Measurements from ENCODE around the gene FRMPD2. TPM values are rescaled to one million over a fixed set of nuclear protein-coding genes. Genes with fewer than 3 reads are reported as not detected.
"Not testable (repeated sequence)": the region's sequence is repeated elsewhere in the genome, so short reads cannot be mapped to it uniquely, and the experiment has no call there.

Gene FRMPD2
- total RNA-seq, 2 experiments from 2014 or later, result not detected

GRCh38 chr10:48227213-48227612, 47.3 kb downstream of the FRMPD2 start:
- Mint-ChIP-seq H3K36me3 (ENCODE audit: low read depth) (no peaks in the 10 kb centered on the region), H3K27me3 (peaks cover 39% of the 10 kb centered on the region), H3K9me3 (no peaks in the 10 kb centered on the region), H3K27ac (no peak overlapping the region), H3K4me3 (no peak overlapping the region), H3K4me1 (no peaks in the 10 kb centered on the region)
- CTCF ChIA-PET, result no interaction called here
- POLR2A ChIA-PET, result no interaction called here
- DNase-seq, result no peak

DNA sequence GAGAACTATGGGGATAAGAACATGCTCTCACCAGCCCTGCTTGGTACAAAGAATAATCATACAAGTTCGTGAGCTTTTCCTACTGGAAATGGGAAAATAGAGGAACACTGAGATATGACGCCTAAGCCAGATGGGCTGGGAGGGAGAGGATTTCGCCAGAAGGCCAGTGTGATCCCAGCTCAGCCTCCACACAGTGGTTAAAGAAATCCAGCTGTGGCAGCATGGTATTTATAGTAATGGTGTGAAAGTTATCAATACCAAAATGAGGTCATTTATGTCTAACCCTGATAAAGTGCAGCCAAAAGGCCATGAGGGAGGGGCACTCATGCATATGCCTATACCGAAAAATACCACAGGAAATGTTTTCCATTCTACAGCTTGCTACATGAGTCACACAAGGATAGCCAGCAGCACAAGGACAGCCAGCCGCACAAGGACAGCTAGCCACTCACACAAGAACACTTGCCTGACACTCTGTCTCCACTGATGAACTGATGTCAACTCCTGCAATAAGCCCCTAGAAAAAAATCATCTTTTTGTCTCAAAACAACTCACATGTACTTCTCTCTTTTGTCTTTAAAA, 49.4 kb downstream of the FRMPD2 start:
- ChIA-PET CTCF (interaction anchor here (2.3 kb wide), 1 partner anchor 9 kb away, joined by 8 read pairs; no protein-coding TSS in a partner anchor), POLR2A (no interaction called here)
- no peaks in the 10 kb centered on the region for H3K36me3 Mint-ChIP-seq (ENCODE audit: low read depth)

DNA sequence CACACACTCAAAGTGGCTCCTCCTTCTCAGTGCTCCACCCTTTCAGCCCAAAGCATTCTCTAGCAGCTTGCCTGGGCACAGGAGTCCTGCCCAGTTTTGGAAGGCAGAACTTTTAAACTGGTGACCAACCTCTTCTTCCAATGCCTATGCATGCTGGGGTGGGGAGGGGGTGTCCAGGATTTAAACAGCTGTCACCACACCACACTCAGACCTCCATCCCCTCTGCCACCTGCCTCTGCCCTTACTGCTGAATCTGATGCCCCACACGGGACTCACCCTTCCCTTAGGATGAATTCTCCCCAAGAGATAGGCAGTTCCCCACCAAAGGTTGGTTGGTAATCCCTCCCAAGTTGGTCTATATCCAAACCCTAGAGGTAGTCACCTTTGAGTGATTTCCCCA, 50.2 kb downstream of the FRMPD2 start:
- no peaks in the 10 kb centered on the region for H3K4me1 Mint-ChIP-seq
- no peaks in the 10 kb centered on the region for H3K36me3 Mint-ChIP-seq (ENCODE audit: low read depth)
- H3K27me3 Mint-ChIP-seq, result peaks cover 38% of the 10 kb centered on the region
- ChIA-PET POLR2A (no interaction called here), CTCF (interaction anchor here (2.3 kb wide), 1 partner anchor 8 kb away, joined by 8 read pairs; no protein-coding TSS in a partner anchor)
- H3K27ac Mint-ChIP-seq, result no peak overlapping the region
- no peak overlapping the region for H3K4me3 Mint-ChIP-seq
- no peak for DNase-seq
- H3K9me3 Mint-ChIP-seq, result no peaks in the 10 kb centered on the region

More for the DNA sequence above, 49.4 kb downstream of the FRMPD2 start:
- no peak overlapping the region for H3K4me3 Mint-ChIP-seq
- no peak overlapping the region for H3K27ac Mint-ChIP-seq
- H3K9me3 Mint-ChIP-seq, result no peaks in the 10 kb centered on the region
- DNase-seq, result no peak
- H3K27me3 Mint-ChIP-seq, result peaks cover 34% of the 10 kb centered on the region
- no peaks in the 10 kb centered on the region for H3K4me1 Mint-ChIP-seq

DNA sequence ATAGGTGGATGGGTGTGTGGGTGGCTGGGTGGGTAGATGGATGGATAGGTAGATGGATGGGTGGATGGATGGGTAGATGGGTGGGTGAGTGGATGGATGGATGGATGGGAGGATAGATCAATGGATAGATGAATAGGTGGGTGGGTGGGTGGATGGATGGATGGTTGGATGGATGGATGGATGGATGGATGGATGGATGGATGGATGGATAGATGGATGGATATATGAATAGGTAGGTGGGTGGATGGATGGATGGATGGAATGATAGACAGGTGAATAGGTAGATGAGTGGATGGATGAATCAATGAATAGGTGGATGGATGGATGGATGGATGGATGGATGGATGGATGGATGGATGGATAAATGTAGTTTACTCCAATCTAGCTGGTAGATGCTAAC, 52.7 kb downstream of the FRMPD2 start:
- ChIA-PET CTCF (no interaction called here), POLR2A (no interaction called here)
- Mint-ChIP-seq H3K9me3 (no peaks in the 10 kb centered on the region), H3K27ac (no peak overlapping the region), H3K4me3 (no peak overlapping the region), H3K4me1 (no peaks in the 10 kb centered on the region), H3K36me3 (ENCODE audit: low read depth) (no peaks in the 10 kb centered on the region), H3K27me3 (peaks cover 33% of the 10 kb centered on the region)
- DNase-seq, result no peak

DNA sequence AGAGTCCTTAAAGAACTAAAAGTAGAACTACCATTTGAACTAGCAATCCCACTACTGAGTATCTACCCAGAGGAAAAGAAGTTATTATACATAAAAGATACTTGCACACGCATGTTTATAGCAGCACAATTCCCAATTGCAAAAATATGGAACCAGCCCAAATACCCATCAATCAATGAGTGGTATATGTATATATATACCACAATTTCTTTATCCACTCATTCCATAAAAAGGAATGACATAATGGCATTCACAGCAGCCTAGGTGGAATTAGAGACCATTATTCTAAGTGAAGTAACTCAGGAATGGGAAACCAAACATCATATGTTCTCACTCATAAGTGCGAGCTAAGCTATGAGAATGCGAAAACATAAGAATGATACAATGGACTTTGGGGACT, 53.5 kb downstream of the FRMPD2 start:
- H3K27ac Mint-ChIP-seq; DNase-seq; H3K4me1 Mint-ChIP-seq; H3K4me3 Mint-ChIP-seq; H3K36me3 Mint-ChIP-seq (ENCODE audit: low read depth); H3K9me3 Mint-ChIP-seq; POLR2A ChIA-PET; CTCF ChIA-PET: not testable (repeated sequence)
- peaks cover 25% of the 10 kb centered on the region for H3K27me3 Mint-ChIP-seq

DNA sequence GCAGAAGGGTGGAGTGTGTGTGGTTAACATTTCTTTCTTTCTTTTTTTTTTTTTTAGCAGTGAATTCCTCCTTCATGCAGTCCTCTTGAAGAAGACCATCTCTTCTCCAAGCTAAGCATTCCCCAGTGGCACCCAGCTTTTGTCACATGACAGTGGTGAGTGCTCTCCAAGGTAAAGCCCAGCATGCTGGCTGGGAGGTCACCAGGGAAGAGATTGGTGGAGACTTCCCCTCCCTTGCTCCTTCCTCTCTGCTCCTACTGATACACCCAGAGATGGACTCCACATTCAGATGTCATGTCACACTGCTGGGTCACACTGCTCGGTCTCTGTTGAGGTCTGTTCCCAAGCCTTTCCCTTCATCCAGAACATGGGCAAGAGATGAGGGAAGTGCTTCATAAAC, 55.3 kb downstream of the FRMPD2 start:
- no peak for DNase-seq
- H3K27ac Mint-ChIP-seq, result no peak overlapping the region
- H3K9me3 Mint-ChIP-seq, result no peaks in the 10 kb centered on the region
- peaks cover 25% of the 10 kb centered on the region for H3K27me3 Mint-ChIP-seq
- POLR2A ChIA-PET, result no interaction called here
- no peak overlapping the region for H3K4me3 Mint-ChIP-seq
- CTCF ChIA-PET, result no interaction called here
- H3K4me1 Mint-ChIP-seq, result no peaks in the 10 kb centered on the region
- no peaks in the 10 kb centered on the region for H3K36me3 Mint-ChIP-seq (ENCODE audit: low read depth)

DNA sequence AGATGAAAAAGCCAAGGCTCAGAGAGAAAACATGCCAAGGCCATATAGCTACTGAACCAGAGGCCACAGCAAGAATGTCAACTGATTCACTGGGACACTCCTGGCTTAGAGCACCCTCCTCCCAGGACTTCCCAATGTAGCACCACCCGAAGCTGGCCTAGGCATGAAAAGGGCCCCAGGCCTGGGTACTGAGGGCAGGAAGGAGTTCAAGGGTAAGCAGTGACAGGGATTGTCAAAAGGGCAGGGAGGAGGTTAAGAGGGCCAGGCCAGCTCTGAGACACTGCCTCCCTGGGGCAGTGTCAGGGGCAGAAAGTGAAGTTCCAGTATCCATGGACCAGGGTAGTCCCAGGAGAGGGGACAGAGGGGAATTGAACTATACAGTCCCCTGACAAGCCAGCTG, 57.8 kb downstream of the FRMPD2 start:
- CTCF ChIA-PET, result interaction anchor here (1.5 kb wide), 1 partner anchor 8 kb away, joined by 8 read pairs; no protein-coding TSS in a partner anchor

DNA sequence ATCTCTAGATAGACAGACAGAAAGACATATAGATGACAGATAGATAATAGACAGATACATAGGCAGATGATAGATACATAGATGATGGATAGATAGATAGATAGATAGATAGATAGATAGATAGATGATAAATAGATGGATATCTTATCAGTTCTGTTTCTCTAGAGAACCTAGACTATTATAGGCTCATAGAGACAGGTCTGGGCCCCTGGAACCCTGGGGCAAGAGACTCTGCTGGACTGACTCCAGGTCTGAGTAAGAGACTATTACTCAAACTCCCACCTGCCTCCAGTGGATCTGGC, 58.3 kb downstream of the FRMPD2 start:
- Mint-ChIP-seq H3K4me1 (no peaks in the 10 kb centered on the region), H3K27me3 (peaks cover 19% of the 10 kb centered on the region), H3K27ac (no peak overlapping the region), H3K36me3 (ENCODE audit: low read depth) (no peaks in the 10 kb centered on the region), H3K4me3 (no peak overlapping the region), H3K9me3 (no peaks in the 10 kb centered on the region)
- CTCF ChIA-PET, result interaction anchor here (1.5 kb wide), 1 partner anchor 9 kb away, joined by 8 read pairs; no protein-coding TSS in a partner anchor
- POLR2A ChIA-PET, result no interaction called here
- DNase-seq, result no peak

More for the DNA sequence above, 57.8 kb downstream of the FRMPD2 start:
- no peaks in the 10 kb centered on the region for H3K4me1 Mint-ChIP-seq
- peaks cover 19% of the 10 kb centered on the region for H3K27me3 Mint-ChIP-seq
- no peak for DNase-seq
- POLR2A ChIA-PET, result no interaction called here
- H3K27ac Mint-ChIP-seq, result no peak overlapping the region
- no peaks in the 10 kb centered on the region for H3K9me3 Mint-ChIP-seq
- no peak overlapping the region for H3K4me3 Mint-ChIP-seq
- H3K36me3 Mint-ChIP-seq (ENCODE audit: low read depth), result no peaks in the 10 kb centered on the region

DNA sequence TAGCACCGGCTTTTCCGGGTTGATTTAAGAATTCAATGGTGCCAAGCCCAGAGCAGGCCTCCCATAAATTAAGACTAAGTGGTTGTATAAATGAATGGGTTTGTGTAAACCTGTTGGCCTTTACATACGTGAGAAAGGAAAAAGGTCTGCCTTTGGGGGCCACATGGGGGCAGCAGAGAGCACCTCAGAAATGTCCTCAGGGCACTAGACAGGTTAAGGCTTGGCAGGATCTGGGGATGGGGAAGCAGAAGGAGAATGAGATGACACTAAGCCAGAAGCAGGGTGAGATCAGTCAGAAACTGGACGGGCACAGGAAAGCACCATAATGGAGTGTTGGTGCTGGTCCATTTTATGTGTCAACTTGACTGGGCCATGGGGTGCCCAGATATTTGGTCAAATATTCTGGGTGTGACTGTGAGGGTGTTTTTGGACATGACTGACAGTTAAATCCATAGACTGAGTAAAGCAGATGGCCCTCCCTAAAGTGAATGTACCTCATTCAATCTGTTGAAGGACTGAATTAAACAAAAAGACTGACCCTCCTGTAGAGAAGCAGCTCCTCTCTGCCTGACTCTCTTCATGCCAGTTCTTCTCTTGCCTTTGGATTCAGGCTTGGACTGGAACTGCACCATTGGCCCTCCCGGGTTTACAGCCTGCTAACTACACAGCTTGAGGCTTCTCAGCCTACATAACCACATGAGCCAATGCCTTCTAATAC, 58.9 kb downstream of the FRMPD2 start:
- H3K4me1 Mint-ChIP-seq, result no peaks in the 10 kb centered on the region
- ChIA-PET POLR2A (no interaction called here), CTCF (interaction anchor here (1.5 kb wide), 1 partner anchor 10 kb away, joined by 8 read pairs; no protein-coding TSS in a partner anchor)
- H3K9me3 Mint-ChIP-seq, result no peaks in the 10 kb centered on the region
- no peak overlapping the region for H3K27ac Mint-ChIP-seq
- H3K4me3 Mint-ChIP-seq, result no peak overlapping the region
- DNase-seq, result peak; percentile 57
- H3K36me3 Mint-ChIP-seq (ENCODE audit: low read depth), result no peaks in the 10 kb centered on the region
- peaks cover 15% of the 10 kb centered on the region for H3K27me3 Mint-ChIP-seq

DNA sequence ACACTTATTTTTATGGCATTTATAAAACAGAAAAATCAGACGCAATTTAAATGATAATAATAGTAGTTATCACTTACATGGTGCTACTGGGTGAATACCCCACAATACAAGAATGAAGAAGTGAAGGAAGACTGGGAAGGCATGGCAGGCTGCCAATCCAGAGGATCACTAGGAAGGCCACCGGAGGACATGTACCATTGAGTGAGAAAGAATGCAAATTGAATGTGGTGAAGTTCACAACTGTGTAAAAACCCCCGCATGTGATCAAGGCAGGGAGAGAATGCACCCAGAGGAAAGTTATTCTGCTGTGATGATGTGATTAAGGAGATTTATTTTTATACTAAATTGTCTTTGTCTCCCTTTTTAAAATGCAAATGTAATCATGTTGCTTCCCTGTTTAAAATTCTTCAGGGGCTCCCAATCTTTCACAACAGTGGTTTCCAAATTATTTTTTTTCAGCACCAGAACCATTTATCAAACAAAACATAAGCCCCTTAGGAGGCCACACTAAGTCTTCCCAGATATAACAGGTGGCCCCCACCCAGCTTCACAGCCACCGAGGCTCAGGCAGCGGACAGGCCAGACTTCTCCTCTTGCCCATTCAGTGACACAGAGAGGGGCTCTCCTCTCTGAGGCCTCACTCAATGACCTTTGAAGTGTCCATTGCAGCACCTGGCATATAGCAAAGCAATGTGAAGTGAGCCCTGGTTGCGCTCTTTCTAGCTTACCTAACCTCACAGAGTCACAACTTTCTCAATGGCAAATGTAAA, 59.6 kb downstream of the FRMPD2 start:
- H3K27me3 Mint-ChIP-seq, result peaks cover 9% of the 10 kb centered on the region
- no peaks in the 10 kb centered on the region for H3K4me1 Mint-ChIP-seq
- POLR2A ChIA-PET, result no interaction called here
- H3K27ac Mint-ChIP-seq, result no peak overlapping the region
- no peak overlapping the region for H3K4me3 Mint-ChIP-seq
- H3K9me3 Mint-ChIP-seq, result no peaks in the 10 kb centered on the region
- CTCF ChIA-PET, result no interaction called here
- H3K36me3 Mint-ChIP-seq (ENCODE audit: low read depth), result no peaks in the 10 kb centered on the region
- no peak for DNase-seq

DNA sequence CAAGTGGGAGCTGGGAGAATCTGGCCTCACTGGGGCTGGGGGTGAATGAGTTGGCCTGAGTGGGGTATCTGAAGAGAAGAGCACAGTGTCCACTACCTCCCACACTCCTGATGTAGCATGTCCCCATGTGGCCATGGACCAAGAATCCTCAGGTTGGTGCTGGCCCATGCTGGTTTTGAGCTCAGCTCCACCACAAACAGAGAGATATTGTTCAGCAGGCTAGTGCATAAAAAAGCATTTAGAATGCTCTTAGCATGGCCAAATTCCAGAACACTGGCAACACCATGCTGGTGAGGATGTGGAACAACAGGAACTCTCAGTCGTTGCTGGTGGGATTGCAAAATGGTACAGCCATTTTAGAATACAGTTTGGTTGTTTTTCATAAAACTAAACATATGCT, 61.4 kb downstream of the FRMPD2 start:
- Mint-ChIP-seq H3K9me3 (no peaks in the 10 kb centered on the region), H3K36me3 (ENCODE audit: low read depth) (no peaks in the 10 kb centered on the region), H3K27ac (no peak overlapping the region), H3K4me1 (no peaks in the 10 kb centered on the region), H3K27me3 (no peaks in the 10 kb centered on the region), H3K4me3 (no peak overlapping the region)
- DNase-seq, result no peak
- ChIA-PET POLR2A (no interaction called here), CTCF (no interaction called here)

- peaks cover under 1% of the 10 kb centered on the region for H3K27me3 Mint-ChIP-seq
- POLR2A ChIA-PET, result no interaction called here
- H3K4me3 Mint-ChIP-seq, result no peak overlapping the region
- CTCF ChIA-PET, result no interaction called here
- no peak for DNase-seq
- H3K36me3 Mint-ChIP-seq (ENCODE audit: low read depth), result no peaks in the 10 kb centered on the region
- no peaks in the 10 kb centered on the region for H3K4me1 Mint-ChIP-seq
- H3K9me3 Mint-ChIP-seq, result no peaks in the 10 kb centered on the region
- H3K27ac Mint-ChIP-seq, result no peak overlapping the region
These were observed 62.7 kb downstream of the FRMPD2 start for GRCh38 chr10:48211777-48212176.

DNA sequence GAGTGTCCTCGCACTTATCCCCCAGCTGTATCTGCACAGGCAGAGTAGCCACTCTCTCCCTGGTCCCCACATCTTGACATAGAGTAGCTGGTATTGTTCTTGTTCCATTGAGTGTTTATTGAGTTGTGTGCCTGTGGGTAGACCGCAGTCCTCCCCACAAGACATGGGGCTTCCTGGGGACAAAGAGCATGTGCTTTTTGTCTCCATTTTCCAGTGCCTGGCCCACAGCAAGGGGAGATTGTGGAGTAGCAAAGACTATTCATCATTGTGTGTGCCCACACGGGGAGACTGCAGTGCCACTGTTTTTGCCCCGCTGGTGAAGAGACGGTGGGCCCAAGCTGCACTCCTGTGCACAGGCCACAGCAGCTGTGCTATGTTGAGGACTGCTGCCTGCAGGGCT, 63.5 kb downstream of the FRMPD2 start:
- Mint-ChIP-seq H3K36me3 (ENCODE audit: low read depth) (no peaks in the 10 kb centered on the region), H3K4me1 (no peaks in the 10 kb centered on the region), H3K27ac (no peak overlapping the region), H3K9me3 (no peaks in the 10 kb centered on the region), H3K4me3 (no peak overlapping the region), H3K27me3 (peaks cover 8% of the 10 kb centered on the region)
- ChIA-PET CTCF (no interaction called here), POLR2A (no interaction called here)
- DNase-seq, result no peak

GRCh38 chr10:48210391-48210790, 64.1 kb downstream of the FRMPD2 start:
- CTCF ChIA-PET, result no interaction called here
- POLR2A ChIA-PET, result no interaction called here
- Mint-ChIP-seq H3K27ac (no peak overlapping the region), H3K4me1 (no peaks in the 10 kb centered on the region), H3K36me3 (ENCODE audit: low read depth) (no peaks in the 10 kb centered on the region), H3K27me3 (peaks cover 8% of the 10 kb centered on the region), H3K9me3 (no peaks in the 10 kb centered on the region), H3K4me3 (no peak overlapping the region)
- no peak for DNase-seq
